GM13976 (cell line): ENCODE data around the gene EML6.

Source experiments
- DNase-seq: peaks from one replicate; pipeline ENCODE4 v3.0.0; 2012; ENCODE audit warnings: low spot score
- in situ Hi-C: fragments of 300-500 bp; cut with MboI; formaldehyde crosslinking; loops from one replicate; pipeline ENCODE4 v1.12.0; 2022; ENCODE audit warnings: low sequenced_read_pairs, mixed read lengths, inconsistent platforms; ENCODE audit not compliant: unreplicated experiment
- TF ChIP-seq, protein P1 (sequence below): IDR thresholded peaks from 2 replicates; pipeline ENCODE4 v1.5.1; 2012; ENCODE audit warnings: borderline replicate concordance, mild to moderate bottlenecking; ENCODE audit not compliant: insufficient read depth; ENCODE audit errors: extremely low read depth, missing control alignments, control extremely low read depth

EML6 gene

DNA sequence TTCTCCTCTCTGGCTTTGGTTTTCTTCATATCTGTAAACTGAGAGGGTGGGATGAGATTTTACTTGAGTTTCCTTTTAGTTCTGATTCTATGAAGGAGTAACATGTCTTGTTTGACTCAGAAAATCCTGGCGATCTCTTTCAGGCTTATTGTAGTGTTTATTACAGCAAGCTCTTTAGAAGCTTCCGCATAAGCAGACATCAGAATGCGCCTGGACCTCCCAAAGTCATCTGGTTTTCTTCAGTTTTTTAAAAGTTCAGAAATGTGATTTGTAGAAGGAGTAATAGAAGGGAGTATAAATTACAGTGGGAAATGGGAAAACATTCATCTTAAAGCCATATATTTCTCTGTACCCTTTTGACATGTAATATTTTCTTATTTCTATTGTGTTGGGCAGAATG, 68.4 kb downstream of the EML6 start:
- TF ChIP-seq, protein P1, sequence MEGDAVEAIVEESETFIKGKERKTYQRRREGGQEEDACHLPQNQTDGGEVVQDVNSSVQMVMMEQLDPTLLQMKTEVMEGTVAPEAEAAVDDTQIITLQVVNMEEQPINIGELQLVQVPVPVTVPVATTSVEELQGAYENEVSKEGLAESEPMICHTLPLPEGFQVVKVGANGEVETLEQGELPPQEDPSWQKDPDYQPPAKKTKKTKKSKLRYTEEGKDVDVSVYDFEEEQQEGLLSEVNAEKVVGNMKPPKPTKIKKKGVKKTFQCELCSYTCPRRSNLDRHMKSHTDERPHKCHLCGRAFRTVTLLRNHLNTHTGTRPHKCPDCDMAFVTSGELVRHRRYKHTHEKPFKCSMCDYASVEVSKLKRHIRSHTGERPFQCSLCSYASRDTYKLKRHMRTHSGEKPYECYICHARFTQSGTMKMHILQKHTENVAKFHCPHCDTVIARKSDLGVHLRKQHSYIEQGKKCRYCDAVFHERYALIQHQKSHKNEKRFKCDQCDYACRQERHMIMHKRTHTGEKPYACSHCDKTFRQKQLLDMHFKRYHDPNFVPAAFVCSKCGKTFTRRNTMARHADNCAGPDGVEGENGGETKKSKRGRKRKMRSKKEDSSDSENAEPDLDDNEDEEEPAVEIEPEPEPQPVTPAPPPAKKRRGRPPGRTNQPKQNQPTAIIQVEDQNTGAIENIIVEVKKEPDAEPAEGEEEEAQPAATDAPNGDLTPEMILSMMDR = no peak
- in situ Hi-C loops = no loop called here
- DNase-seq = no peak

DNA sequence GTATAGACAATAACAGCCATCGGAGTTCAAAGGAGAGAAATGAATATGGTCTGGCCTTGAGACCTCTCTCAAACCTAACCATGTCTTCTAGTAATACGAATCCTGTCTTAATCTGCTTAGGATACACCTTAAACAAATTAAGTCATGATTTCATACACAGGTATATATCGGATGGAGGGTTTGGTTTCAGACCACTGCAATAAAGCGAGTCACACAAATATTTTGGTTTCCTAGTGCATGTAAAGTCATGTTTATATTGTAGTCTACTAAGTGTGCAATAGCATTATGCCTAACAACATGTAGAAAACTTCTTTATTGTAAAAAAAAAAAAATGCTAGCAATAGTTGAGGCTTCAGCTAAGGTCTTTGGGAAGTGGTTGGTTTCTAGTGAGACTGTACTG, 73.8 kb downstream of the EML6 start:
- no peak for DNase-seq
- in situ Hi-C loops = no loop called here
- TF ChIP-seq, protein P1 = no peak

DNA sequence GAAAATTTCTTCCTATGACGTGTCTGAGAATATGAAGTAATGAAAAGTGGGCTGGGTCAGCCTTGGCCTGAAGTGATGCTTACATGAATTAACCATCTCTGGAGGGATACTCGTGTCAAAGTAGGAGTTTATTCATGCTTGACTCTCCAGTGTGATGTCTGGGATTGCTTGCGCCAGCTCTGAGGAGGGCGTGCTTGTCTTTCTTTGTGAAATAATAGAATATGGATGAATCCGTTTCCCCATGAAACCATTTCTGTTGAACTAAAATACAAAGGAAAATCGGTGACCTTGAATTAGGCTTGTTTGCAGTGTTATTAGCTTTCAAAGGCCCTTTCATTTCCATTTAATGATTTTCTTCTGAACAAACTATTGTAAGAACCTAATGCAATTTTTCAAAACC, 77.9 kb downstream of the EML6 start:
- no peak for DNase-seq
- in situ Hi-C loops = no loop called here
- TF ChIP-seq, protein P1 = no peak

DNA sequence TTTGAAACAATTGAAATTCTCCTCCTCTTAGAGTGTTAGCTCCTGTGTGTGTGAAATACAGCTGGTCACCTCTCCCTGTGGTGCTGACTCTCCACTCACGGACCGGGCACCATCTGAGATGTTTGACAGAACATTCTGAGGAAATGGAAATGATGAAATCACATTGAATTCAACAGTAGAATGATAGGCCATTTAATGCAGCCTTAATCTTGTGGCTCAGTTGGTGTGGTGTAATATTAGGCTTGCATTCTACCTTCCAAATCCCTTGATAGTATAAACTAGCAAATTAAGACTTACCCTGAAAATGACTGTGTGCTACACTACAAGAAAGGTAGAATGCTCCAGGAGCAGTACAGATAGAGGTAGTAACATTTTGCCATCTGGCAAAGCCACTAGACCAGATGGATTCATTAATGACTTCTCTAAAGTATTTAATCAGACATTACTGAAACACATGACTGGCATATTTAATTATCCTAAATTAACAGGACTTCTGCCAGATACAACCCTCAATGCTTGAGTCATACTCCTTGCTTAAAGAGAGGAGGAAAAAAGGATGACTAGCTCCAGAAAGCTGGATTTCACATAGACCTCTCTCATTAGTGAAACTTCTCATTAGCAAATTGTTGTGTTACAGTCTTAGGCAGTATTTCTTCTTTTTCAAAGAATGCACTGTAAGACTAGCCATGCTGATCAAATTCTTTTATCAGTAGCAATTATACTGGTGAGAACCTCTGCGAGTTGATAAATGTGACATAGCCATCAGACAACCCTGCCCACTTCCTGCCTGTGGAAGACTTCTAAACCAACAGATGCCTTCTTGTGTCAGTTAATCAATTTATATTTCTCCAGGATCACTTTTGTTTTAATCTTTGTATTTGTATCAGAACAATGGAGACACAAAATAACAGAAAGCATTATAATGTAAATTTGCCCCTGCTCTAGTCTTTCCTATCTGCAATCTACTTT, 80.6 kb downstream of the EML6 start:
- in situ Hi-C loops = no loop called here
- DNase-seq = no peak
- TF ChIP-seq, protein P1 = no peak

DNA sequence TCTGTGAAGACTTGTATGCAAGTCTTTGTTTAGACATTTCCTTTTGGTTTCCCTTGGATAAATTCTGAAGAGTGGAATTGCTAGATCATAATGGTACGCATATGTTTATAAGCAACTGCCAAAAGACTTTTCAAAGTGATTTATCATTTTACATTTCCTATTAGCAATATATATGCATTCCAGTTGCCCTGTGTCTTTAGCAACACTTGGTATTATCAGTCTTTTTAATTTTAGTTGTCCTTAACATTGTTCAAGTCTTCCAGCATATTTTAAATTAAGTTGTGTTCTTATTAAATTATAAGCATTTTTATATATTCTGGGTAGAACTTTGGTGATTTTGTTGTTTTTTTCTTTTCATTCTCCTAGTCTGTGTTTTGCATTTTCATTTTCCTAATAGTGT, 81.8 kb downstream of the EML6 start:
- no peak for DNase-seq
- TF ChIP-seq, protein P1 = no peak
- in situ Hi-C loops = no loop called here

DNA sequence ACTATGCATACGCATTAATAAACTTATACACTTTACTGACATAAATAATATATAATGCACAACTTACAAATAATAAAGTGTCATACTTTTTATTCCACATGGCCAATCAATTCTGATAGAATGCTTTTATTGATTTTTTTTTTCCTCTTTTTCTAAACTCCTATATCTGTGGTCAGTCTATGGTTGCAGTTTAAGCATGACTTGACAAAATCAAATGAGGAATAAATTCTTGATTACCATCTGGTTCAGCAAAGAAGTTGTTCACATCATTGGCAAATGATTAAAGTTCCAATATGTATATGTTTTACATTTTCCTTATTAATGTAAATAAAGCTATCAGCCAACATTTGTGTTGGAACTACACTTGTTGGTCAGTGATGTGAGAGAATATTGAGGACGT, 83.5 kb downstream of the EML6 start:
- DNase-seq = no peak
- in situ Hi-C loops = no loop called here
- TF ChIP-seq, protein P1 = no peak
